Nephron (organoid): ENCODE data around the gene CHRNA3.

ENCODE experiments used
- H3K27ac Mint-ChIP-seq, 3 experiments: 2 replicates each; pipeline ENCODE4 v1.8.0; 2020; ENCODE audit warnings: mixed read lengths in 3 of 3, mild to moderate bottlenecking in 2 of 3, moderate library complexity in 1 of 3
- H3K27me3 Mint-ChIP-seq: 2 replicates; pipeline ENCODE4 v1.8.0; 2021; ENCODE audit warnings: low read depth, mild to moderate bottlenecking, moderate library complexity, mixed read lengths
- H3K36me3 Mint-ChIP-seq: 2 replicates; pipeline ENCODE4 v1.8.0; 2020; ENCODE audit warnings: low read depth, mixed read lengths
- H3K4me1 Mint-ChIP-seq: 2 replicates; pipeline ENCODE4 v1.8.0; 2020; ENCODE audit warnings: mixed read lengths
- H3K4me3 Mint-ChIP-seq, 3 experiments: 2 replicates each; pipeline ENCODE4 v1.8.0; 2020; ENCODE audit warnings: mild to moderate bottlenecking in 3 of 3, mixed read lengths in 3 of 3, moderate library complexity in 2 of 3
- H3K9me3 Mint-ChIP-seq: 2 replicates; pipeline ENCODE4 v1.8.0; 2020; ENCODE audit warnings: mixed read lengths
- CTCF ChIP-seq, 3 experiments: fragments of 200-600 bp; sonication (generic); IDR thresholded peaks; one replicate each; pipeline ENCODE4 v1.5.0; 2021; ENCODE audit warnings: antibody characterized with exemption in 3 of 3; ENCODE audit not compliant: unreplicated experiment in 3 of 3

CHRNA3 gene

GRCh38 chr15:78623786-78624497, 3.1 kb upstream of the CHRNA3 start:
- Mint-ChIP-seq H3K36me3 (no peaks in the 10 kb centered on the region), H3K9me3 (no peaks in the 10 kb centered on the region), H3K4me1 (peaks cover 5% of the 10 kb centered on the region), H3K27me3 (peaks cover 87% of the 10 kb centered on the region), H3K27ac (no peak overlapping the region), H3K4me3 (no peak overlapping the region)
- TF ChIP-seq CTCF (IDR thresholded peaks at IDR 0.05; ENCODE audit: unreplicated experiment in 3 of 3), result no peak

GRCh38 chr15:78621810-78622402, 1.1 kb upstream of the CHRNA3 start:
- H3K4me1 Mint-ChIP-seq, result peaks cover 11% of the 10 kb centered on the region
- peaks cover 77% of the 10 kb centered on the region for H3K27me3 Mint-ChIP-seq
- TF ChIP-seq CTCF (IDR thresholded peaks at IDR 0.05; ENCODE audit: unreplicated experiment in 3 of 3), result no peak

GRCh38 chr15:78620021-78620526, 722 bp downstream of the CHRNA3 start:
- Mint-ChIP-seq H3K36me3 (no peaks in the 10 kb centered on the region), H3K4me1 (peaks cover 11% of the 10 kb centered on the region), H3K4me3 (peak overlapping the region; percentile 76 to 81 (median 76)), H3K27me3 (peaks cover 71% of the 10 kb centered on the region), H3K27ac (no peak overlapping the region), H3K9me3 (no peaks in the 10 kb centered on the region)
- peak; percentile 28 to 52 (median 33) for TF ChIP-seq CTCF (IDR thresholded peaks at IDR 0.05; ENCODE audit: unreplicated experiment in 3 of 3)

More at GRCh38 chr15:78621810-78622402, 1.1 kb upstream of the CHRNA3 start:
- Mint-ChIP-seq H3K9me3 (no peaks in the 10 kb centered on the region), H3K36me3 (no peaks in the 10 kb centered on the region), H3K4me3 (peak overlapping the region; percentile 65 to 74 (median 73)), H3K27ac (no peak overlapping the region)

GRCh38 chr15:78619022-78619950, 1.5 kb downstream of the CHRNA3 start:
- Mint-ChIP-seq H3K27ac (no peak overlapping the region), H3K36me3 (no peaks in the 10 kb centered on the region), H3K4me3 (peak overlapping the region; percentile 76 to 81 (median 80)), H3K9me3 (no peaks in the 10 kb centered on the region), H3K4me1 (peaks cover 11% of the 10 kb centered on the region), H3K27me3 (peaks cover 69% of the 10 kb centered on the region)
- no peak for TF ChIP-seq CTCF (IDR thresholded peaks at IDR 0.05; ENCODE audit: unreplicated experiment in 3 of 3)

- peak overlapping the region in 1 of 3 experiments; percentile 11 for H3K27ac Mint-ChIP-seq
- H3K4me3 Mint-ChIP-seq, result peak overlapping the region; percentile 71 to 80 (median 77)
- peaks cover 16% of the 10 kb centered on the region for H3K4me1 Mint-ChIP-seq
- peaks cover 61% of the 10 kb centered on the region for H3K27me3 Mint-ChIP-seq
- no peaks in the 10 kb centered on the region for H3K36me3 Mint-ChIP-seq
- H3K9me3 Mint-ChIP-seq, result no peaks in the 10 kb centered on the region
- TF ChIP-seq CTCF (IDR thresholded peaks at IDR 0.05; ENCODE audit: unreplicated experiment in 3 of 3), result peak; percentile 84 to 87 (median 86)
Measured at GRCh38 chr15:78618490-78618934, 2.3 kb downstream of the CHRNA3 start.
